DND-41 (cell line): ENCODE measurements around the gene CSRP2.

Source experiments
- CTCF ChIP-seq: IDR thresholded peaks from 2 replicates; pipeline ENCODE4 v1.5.1; 2012; ENCODE audit warnings: borderline replicate concordance, low read length, moderate library complexity, mild to moderate bottlenecking; ENCODE audit not compliant: poor library complexity, severe bottlenecking; ENCODE audit errors: extremely low read depth
- EZH2 ChIP-seq: IDR thresholded peaks from 3 replicates; pipeline ENCODE4 v1.6.1; 2012; ENCODE audit warnings: borderline replicate concordance, low read depth, mild to moderate bottlenecking, moderate library complexity, low read length, inconsistent platforms; ENCODE audit not compliant: severe bottlenecking

GRCh38 chr12:76810671-76811419, 68.0 kb downstream of the CSRP2 start:
- TF ChIP-seq EZH2 (no peak), CTCF (no peak)
